Inflammatory macrophage treated with lipopolysaccharide for 1 hour (primary cell): ENCODE results near the gene ERICH4.
"Not testable (repeated sequence)": the region's sequence is repeated elsewhere in the genome, so short reads cannot be mapped to it uniquely, and the experiment has no call there.

Experiments used
- DNase-seq, 2 donors: peaks; one replicate each; pipeline ENCODE4 v3.0.0-alpha.2; 2020 to 2022

ERICH4 gene

DNA sequence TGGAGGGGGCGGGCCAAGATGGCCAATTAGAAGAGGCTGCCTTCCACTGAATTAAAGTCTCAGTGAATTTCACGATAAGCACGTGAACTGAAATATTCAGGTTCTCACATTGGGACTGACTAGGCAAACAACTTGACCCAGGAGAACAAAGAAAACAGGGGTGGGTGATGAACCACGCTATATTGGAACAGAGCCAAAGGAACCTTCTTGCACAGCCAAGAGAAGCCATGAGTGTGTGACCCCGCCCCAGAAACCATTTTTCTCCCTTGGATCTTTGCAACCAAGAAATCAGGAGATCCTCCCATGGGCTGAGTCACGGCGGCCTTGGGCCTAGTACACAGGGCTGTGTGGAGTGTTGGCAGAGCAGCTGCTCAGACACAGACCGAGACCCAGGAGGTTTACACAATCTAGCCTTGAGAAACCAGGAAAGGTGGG lies 36.8 kb downstream of the ERICH4 start:
- no peak for DNase-seq

DNA sequence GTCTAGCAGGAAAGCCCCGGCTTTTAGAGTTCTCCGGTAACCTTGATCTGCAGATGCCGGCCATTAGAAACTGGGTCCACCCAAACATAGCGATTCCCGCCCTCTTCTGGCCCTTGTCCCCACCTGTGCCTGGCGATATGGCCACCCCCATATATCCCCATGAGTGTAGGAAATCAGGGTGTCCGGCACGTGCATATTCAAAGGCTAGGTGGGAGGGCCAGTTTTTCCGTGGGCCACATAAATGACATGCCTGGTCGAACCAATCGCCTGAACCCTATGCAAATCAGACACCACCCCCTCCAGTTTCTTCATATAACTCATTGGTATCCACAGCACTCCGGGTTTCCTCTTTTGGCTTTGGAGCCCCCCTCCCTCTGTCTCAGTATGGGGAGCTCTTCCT lies 37.4 kb downstream of the ERICH4 start:
- DNase-seq, result no peak

DNA sequence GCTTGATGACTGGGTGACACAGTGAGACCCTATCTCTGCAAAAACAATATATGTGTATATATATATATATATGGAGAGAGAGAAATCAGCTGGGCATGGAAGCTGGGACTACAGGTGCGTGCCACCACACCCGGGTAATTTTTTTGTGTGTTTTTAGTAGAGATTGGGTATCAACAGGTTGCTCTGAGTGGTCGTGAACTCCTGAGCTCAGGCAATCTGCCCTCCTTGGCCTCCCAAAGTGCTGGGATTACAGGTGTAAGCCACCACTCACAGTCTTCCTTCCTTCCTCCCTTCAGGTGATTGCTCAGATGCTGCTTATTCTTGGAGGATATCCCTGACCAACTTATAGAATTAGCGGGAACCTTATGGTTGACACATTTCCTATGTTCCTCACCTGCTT lies 41.9 kb downstream of the ERICH4 start:
- DNase-seq, result no peak

DNA sequence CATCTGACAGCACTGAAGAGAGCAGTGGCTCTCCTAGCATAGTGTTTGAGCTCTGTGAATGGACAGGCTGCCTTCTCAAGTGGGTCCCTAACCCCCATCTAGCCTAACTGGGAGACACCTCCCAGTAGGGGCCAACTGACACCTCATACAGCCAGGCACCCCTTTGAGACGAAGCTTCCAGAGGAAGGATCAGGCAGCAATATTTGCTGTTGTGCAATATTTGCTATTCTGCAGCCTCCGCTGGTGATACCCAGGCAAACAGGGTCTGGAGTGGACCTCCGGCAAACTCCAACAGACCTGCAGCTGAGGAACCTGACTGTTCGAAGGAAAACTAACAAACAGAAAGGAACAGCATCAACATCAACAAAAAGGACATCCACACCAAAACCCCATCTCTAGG lies 44.0 kb downstream of the ERICH4 start:
- not testable (repeated sequence) for DNase-seq

DNA sequence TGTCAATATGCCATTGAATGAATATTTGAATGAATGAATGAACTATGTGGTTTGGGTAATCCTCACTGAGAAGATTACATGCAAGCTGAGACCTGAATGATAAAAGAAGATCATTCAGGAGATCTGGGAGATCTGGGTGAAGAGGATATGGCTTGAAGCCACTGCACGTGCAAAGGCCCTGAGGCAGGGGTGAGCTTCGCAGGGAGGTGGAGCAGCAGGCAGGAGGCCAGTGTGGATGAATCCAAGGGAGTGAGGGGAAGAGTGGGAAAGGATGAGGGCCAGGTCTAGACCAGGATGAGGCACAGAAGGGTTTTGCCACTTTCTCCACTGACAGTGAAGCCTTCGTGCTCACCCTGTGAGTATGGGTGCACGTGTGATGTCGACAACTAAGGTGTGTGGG lies 49.9 kb downstream of the ERICH4 start:
- DNase-seq, result no peak
